GM12878 (cell line): Measurements from ENCODE around the gene ERBB3.

ENCODE experiments used
- ATF2 ChIP-seq: IDR thresholded peaks from 2 replicates; pipeline ENCODE4 v1.6.1; 2012; ENCODE audit warnings: low read length, inconsistent platforms
- CEBPB ChIP-seq, 2 experiments: fragments of 150-350 bp in 1 of 2; IDR thresholded peaks; 2 replicates each; pipeline ENCODE4 v1.6.1; 2012 to 2014; ENCODE audit warnings: low read depth in 2 of 2, low read length in 2 of 2, borderline replicate concordance in 1 of 2, inconsistent platforms in 1 of 2
- CTCF ChIP-seq, 3 experiments: IDR thresholded peaks in 2 of 3; conservative IDR thresholded peaks in 1 of 3; 2 replicates each; pipeline ENCODE4 v1.5.1; 2011; ENCODE audit warnings: low read depth in 3 of 3, low read length in 3 of 3, mild to moderate bottlenecking in 3 of 3, control low read depth in 2 of 3, moderate library complexity in 2 of 3, inconsistent platforms in 1 of 3, mixed read lengths in 1 of 3; ENCODE audit not compliant: control insufficient read depth in 2 of 3, insufficient read depth in 1 of 3; ENCODE audit errors: extremely low read depth in 1 of 3
- NFIC ChIP-seq: IDR thresholded peaks from 2 replicates; pipeline ENCODE4 v1.6.1; 2012; ENCODE audit warnings: low read depth, mild to moderate bottlenecking, inconsistent platforms, low read length, moderate library complexity
- PKNOX1 ChIP-seq: fragments of 450-650 bp; IDR thresholded peaks from 2 replicates; pipeline ENCODE4 v1.6.1; 2016; ENCODE audit warnings: mild to moderate bottlenecking
- SIN3A ChIP-seq: IDR thresholded peaks from 2 replicates; pipeline ENCODE4 v1.6.1; 2012; ENCODE audit warnings: low read depth, low read length, improper control_type of control experiment
- ZBTB40 ChIP-seq: fragments of 450-650 bp; IDR thresholded peaks from 2 replicates; pipeline ENCODE4 v1.6.1; 2016; ENCODE audit warnings: mild to moderate bottlenecking, moderate library complexity, borderline replicate concordance

GRCh38 chr12:56031987-56032386, 48.0 kb upstream of the ERBB3 start:
- TF ChIP-seq CTCF (IDR thresholded peaks at IDR 0.05 in 2 of 3, conservative IDR thresholded peaks at IDR 0.05 in 1 of 3; ENCODE audit: control insufficient read depth in 2 of 3, extremely low read depth in 1 of 3, insufficient read depth in 1 of 3, low read depth in 3 of 3, low read length in 3 of 3) (no peak), PKNOX1 (no peak), ATF2 (no peak), ZBTB40 (no peak), CEBPB (IDR thresholded peaks at IDR 0.05; ENCODE audit: borderline replicate concordance in 1 of 2, low read depth in 2 of 2, low read length in 2 of 2) (no peak), NFIC (no peak), SIN3A (no peak)
